Activated CD4-positive, alpha-beta T cell treated with anti-CD3 and anti-CD28 coated beads, Interleukin-2, amount 50 U/mL, for 1 hour (primary cell): ENCODE data around the gene PRKCZ.
"Not testable (repeated sequence)": the region's sequence is repeated elsewhere in the genome, so short reads cannot be mapped to it uniquely, and the experiment has no call there.

Experiments used
- DNase-seq: peaks from one replicate; pipeline ENCODE4 v3.0.0-alpha.2; 2020

PRKCZ gene

GRCh38 chr1:2090216-2090890 is 40.1 kb downstream of the PRKCZ start:
- DNase-seq, result no peak

DNA sequence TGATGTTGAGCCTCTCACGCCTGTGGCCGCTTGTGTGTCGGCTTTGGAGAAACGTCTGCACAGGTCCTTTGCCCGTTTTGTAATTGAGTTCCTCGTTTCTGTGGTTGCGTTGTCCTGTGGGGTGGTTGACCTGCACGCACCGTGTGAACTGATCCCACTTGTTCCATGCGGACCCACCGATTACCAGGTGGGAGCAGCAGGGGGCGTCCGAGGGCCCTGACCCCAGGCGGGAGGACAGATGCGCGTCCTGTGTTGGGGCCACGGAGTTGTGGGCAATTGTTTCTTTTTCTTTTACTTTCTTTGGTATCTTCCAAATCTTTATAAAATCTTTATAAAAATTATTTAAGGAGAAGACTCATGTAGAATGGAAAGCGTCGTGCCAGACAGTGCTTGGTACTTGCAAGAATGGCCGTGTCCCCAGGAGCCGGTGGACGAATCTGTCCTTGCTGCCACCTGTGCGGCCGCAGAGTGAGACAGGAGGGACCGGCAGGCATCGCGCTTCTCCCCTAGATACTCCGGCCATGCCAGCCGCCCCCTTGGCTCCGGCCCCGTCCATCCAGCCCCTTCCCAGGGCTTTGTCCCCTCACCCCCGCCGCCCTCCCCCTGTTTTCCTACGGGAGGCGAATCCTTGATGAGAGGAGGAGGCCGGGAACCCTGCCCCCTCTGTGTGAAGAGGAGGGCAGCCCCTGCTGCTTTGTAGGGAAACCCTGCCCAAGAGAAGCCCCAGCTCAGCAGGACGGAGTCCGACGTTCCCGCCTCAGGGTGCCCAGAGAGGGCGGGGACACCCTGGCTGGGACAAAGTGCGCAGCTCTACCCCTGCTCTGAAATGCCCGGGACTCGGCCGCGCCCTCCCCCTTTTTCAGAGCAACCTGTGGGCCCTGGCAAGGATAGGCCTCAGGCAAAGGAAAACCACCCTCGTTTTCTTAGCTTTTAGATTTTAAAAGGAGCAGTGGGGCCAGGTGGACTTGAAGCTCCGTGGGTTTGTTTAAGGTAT is 41.7 kb downstream of the PRKCZ start:
- peak; percentile 51 for DNase-seq

- no peak for DNase-seq
These were observed 42.8 kb downstream of the PRKCZ start for GRCh38 chr1:2093055-2093454.

- DNase-seq, result no peak
These were observed 43.4 kb downstream of the PRKCZ start for GRCh38 chr1:2093636-2094035.

DNA sequence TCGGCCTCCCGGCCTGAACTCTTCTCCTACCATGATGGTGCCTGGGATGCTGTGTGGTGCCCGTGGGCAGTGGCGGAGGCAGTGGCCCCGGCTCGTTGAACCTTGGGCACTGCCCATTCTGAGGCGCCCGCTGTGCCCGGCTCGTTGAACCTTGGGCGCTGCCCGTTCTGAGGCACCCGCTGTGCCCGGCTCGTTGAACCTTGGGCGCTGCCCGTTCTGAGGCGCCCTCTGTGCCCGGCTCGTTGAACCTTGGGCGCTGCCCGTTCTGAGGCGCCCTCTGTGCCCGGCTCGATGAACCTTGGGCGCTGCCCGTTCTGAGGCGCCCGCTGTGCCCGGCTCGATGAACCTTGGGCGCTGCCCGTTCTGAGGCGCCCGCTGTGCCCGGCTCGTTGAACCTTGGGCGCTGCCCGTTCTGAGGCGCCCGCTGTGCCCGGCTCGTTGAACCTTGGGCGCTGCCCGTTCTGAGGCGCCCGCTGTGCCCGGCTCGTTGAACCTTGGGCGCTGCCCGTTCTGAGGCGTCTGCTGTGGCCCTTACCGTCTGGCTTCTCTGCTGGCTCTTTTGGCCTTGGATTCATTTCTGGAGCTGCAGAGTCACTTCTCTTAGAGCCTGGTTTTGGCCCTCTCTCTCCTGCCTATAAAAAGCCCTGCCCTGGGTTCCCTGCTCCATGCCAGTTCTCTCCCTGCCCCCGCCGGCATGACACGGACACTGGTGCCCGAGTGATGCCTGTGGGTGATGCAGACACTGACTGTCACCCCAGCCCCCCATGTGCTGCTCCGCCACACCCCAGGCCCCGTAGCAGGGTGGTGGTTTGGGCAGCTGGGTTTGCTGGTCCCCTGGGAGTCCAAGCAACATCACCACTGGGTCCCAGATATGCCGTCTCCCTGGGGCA is 44.3 kb downstream of the PRKCZ start:
- DNase-seq, result not testable (repeated sequence)

DNA sequence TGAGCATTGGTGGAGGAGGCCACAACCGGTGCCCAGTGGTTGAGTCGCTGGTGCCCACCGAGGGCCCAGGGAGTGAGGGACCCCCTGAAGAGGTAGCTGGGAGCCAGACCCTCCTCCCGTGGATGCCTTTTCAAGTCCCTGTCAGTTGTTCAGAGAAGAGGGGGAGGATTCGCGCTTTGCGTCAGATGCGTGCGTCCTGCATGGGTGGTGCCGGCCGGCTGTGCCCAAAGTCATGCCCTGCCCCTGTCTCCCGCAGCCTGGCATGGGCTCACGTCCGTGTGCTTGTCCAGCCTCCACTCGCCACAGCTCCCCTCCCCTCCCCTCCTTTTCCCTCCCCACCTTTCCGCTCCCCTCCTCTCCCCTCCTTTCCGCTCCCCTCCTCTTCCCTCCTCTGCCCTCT is 45.2 kb downstream of the PRKCZ start:
- DNase-seq, result no peak

- DNase-seq, result no peak
These were observed 45.9 kb downstream of the PRKCZ start for GRCh38 chr1:2095981-2096736.

DNA sequence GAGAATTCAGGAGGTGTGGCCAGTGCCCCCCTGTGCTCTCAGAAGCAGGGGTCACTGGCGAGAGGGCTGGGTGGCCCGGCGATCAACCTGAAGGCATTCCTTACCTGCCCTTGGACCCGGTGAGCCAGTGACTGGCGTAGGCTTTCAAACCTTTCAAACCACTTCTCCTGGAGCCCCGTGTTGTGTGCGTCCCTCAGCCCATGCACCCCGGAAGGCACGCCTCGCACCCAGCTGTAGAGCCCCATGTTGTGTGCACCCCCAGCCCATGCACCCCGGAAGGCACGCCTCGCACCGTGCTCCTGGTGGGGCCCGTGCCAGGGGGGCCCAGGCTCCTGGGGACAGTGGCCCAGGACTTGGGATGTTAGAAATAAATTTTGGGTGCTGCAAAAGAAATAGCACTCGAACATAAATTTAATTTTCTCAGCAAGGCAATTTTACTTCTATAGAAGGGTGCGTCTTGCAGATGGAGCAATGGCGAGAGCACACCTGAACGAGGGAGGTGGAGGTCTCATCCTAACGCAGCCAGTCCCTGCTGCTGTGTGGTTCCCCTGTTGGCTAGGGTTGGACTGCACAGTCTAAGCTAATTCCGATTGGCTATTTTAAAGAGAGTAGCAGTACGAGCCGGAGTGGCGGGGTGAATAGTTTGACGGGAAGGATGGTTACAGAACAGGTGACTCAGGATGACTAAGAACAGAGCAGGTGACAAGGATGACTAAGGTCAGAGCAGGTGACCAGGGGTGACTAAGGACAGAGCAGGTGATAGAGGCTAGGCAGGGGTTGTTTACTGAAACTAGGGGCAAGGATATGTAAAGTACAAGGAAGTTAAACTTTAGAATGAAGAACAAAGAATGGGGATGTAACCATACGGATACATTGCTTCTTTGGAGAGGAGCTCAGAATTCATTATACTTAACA is 47.4 kb downstream of the PRKCZ start:
- DNase-seq, result no peak

- DNase-seq, result no peak
These were observed 48.1 kb downstream of the PRKCZ start for GRCh38 chr1:2098301-2098698.

DNA sequence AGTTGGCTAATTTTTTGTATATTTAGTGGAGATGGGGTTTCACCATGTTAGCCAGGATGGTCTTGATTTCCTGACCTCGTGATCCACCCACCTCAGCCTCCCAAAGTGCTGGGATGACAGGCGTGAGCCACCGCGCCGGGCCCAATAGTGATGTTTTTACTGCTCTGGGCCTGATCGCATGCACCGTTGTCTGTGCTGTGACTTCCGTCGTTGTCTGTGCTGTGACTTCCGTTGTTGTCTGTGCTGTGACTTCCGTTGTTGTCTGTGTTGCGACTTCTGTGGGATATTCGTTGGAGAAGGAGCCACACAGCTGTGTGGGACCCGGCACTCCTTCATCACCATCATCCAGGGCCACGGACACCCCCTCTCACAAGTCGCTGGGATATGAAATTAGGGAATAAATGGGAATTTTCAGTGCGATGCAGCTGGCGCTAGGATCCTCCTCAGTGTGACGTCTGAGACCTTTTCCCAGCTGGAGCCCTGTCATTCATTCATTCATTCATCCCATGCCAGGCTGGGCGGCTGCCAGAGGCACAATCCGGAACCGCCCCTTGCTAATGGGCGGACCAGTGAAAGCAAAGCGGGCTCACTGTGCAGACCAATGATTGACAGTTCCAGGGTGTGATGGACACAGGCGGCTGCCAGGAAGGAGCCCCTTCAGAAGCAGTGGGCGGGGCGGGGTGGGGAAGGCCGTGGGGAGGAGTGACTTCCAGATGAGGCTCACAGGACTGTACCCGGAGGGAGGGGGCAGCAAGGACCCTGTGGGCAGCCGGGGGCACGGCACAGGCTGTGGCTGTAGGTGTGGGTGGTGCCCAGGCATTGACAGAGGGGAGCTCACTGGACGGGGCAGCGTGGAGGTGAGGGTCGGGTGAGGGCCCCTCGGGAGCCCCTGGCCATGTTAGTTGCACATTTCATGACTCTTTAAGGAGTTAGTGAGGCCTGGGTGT is 48.9 kb downstream of the PRKCZ start:
- no peak for DNase-seq

DNA sequence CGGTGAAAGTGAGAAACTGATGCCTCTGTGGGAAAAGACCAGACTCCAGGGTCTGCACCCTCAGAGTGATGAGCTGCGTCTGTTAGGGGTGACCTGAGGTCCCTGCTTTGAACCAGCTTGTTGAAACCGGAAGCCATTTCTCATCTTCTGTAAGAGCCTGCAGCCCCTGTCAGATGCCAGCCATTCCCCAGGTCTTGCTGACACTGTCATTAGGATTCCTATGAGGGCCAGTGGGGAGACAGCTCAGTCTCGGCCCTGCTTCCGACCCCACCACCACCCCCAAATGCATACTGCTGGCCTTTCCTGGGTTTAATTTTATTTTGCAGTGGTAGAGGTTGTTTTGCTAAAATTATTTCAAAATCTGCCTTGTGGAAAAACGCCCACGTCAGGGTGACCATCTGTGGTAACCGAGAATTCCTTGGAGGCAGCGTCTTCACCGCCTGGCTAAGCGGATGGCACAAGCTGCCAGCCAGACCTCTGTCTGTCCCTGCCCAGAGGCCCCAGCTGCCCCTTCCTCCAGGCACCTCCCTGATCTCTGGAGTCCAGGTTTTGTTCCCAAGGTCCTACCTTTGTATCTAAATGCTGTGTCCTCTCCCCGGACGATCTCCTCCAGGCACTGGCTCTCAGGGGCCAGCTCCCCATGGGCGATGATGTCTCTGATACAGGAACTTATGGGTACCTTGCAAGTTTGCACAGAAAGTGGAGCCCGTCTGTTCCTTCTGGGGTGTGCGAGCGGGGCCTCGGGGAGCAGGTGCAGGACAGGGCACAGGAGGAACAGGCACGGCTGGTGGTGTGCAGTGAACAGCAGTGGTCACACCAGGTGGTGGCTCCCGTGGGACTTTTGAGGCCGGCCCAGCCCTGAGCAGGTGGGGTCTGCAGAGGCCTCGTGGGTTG is 49.9 kb downstream of the PRKCZ start:
- DNase-seq, result no peak

GRCh38 chr1:2100780-2101108 is 50.5 kb downstream of the PRKCZ start:
- DNase-seq, result no peak

DNA sequence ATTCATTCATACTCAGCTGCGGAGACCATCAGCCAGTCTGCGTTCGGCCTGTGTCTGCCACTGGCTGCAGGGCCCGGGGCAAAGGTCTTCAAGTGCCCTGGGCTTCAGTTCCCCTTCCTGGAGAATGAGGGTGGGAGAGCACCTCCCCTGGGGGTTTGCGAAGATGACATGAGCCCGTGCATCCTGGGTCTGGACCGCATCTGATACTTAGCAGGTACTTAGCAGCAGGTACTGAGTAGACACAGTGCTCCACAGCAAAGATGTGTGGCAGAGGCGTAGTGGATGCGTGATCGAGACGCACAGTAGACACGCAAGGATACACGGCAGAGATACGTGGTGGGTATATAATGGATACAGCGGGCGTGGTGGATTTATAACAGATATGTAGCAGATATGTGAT is 51.3 kb downstream of the PRKCZ start:
- DNase-seq, result no peak

- DNase-seq, result no peak
These were observed 51.7 kb downstream of the PRKCZ start for GRCh38 chr1:2101946-2102345.

- DNase-seq, result no peak
These were observed 52.5 kb downstream of the PRKCZ start for GRCh38 chr1:2102753-2103152.

- no peak for DNase-seq
These were observed 53.2 kb downstream of the PRKCZ start for GRCh38 chr1:2103266-2103900.

DNA sequence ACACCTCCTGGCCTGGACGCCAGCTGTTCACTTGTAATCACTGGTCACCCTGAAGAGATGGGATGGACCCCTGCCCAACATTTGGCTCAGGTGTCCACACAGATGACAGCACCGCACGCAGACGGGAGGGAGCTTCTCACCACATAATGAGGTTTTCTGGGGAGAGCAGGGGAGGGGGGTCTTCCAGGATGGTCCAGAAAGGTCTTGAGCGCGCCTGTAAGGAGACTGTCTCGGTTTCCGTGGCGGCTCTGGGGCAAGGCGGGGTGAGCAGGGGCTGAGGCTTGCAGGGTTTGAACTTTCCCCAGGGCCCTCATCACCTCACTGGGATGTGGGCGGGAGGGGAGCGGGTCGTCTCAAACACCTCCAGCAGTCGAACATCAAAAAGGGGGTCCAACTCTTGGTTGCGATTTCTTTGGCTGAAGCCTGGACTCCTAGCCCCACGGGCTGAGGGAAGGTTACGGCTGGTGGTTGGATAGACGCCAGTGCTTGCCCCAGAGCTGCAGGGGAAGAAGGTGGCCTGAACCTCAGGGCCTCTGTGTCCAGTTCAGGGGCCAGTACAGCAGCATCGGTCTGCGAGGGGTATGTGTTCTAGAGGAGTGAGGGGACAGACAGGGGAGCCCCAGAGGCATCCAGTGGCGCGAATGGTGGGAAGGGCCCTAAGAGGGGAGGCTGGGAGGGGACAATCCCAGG is 53.8 kb downstream of the PRKCZ start:
- no peak for DNase-seq
